Lower leg skin (tissue), 3 donors: ENCODE data around the gene SRRM3.
"Not testable (repeated sequence)": the region's sequence is repeated elsewhere in the genome, so short reads cannot be mapped to it uniquely, and the experiment has no call there.

ENCODE experiments used
- POLR2A ChIP-seq, 2 donors: fragments of 450-650 bp; IDR thresholded peaks; one replicate each; pipeline ENCODE4 v1.6.1; 2016 to 2017; ENCODE audit warnings: antibody characterized with exemption in 2 of 2, mild to moderate bottlenecking in 1 of 2, moderate library complexity in 1 of 2
- TF ChIP-seq, protein P1 (sequence below), 3 donors: fragments of 450-650 bp; IDR thresholded peaks; one replicate each; pipeline ENCODE4 v1.5.1; 2016; ENCODE audit warnings: antibody characterized with exemption in 3 of 3, mild to moderate bottlenecking in 3 of 3, moderate library complexity in 2 of 3

DNA sequence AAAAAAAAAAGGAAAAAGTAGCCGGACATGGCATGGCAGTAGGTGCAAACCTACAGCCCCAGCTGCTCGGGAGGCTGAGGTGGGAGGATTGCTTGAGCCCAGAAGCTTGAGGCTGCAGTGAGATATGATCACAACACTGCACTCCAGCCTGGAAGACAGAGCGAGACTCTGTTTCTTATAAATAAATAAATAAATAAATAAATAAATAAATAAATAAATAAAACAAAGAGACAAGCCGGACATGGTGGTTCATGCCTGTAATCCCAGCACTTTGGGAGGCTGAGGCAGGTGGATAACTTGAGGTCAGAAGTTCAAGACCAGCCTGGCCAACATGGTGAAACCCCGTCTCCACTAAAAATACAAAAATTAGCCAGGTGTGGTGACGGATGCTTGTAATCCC is 113.0 kb downstream of the SRRM3 start:
- not testable (repeated sequence) for TF ChIP-seq POLR2A (IDR thresholded peaks at IDR 0.05)
- TF ChIP-seq, protein P1, sequence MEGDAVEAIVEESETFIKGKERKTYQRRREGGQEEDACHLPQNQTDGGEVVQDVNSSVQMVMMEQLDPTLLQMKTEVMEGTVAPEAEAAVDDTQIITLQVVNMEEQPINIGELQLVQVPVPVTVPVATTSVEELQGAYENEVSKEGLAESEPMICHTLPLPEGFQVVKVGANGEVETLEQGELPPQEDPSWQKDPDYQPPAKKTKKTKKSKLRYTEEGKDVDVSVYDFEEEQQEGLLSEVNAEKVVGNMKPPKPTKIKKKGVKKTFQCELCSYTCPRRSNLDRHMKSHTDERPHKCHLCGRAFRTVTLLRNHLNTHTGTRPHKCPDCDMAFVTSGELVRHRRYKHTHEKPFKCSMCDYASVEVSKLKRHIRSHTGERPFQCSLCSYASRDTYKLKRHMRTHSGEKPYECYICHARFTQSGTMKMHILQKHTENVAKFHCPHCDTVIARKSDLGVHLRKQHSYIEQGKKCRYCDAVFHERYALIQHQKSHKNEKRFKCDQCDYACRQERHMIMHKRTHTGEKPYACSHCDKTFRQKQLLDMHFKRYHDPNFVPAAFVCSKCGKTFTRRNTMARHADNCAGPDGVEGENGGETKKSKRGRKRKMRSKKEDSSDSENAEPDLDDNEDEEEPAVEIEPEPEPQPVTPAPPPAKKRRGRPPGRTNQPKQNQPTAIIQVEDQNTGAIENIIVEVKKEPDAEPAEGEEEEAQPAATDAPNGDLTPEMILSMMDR (IDR thresholded peaks at IDR 0.05), result not testable (repeated sequence)
